H1 (cell line): ENCODE measurements around the gene FLOT1. TPM values are rescaled to one million over a fixed set of nuclear protein-coding genes. Genes with fewer than 3 reads are reported as not detected.

Experiments
- CTCF ChIA-PET: fragments of 300-600 bp; sonication (Branson Sonifier 250); formaldehyde crosslinking; loops from one replicate; lab custom pipeline; 2021; ENCODE audit not compliant: partially characterized antibody; lab: Charles Lee
- POLR2A ChIA-PET: fragments of 300-600 bp; sonication (Branson Sonifier 250); formaldehyde crosslinking; loops from one replicate; lab custom pipeline; 2021; ENCODE audit warnings: inconsistent platforms; ENCODE audit not compliant: partially characterized antibody; lab: Charles Lee
- DNase-seq, 2 experiments: peaks; one replicate each; pipeline versions ENCODE4 v3.0.0 to v3.0.0-alpha.2; 2010 to 2022; ENCODE audit warnings: low spot score in 2 of 2, low read depth in 1 of 2, mixed read lengths in 1 of 2
- FAIRE-seq: peaks from 2 replicates; lab custom pipeline; 2011; peaks lifted over from hg19 to GRCh38; lab: Jason Lieb, UNC
- H2AFZ ChIP-seq: 2 replicates; pipeline ENCODE4 v1.8.1; 2012; ENCODE audit warnings: low read length, inconsistent platforms
- H2AK5ac ChIP-seq: 2 replicates; pipeline ENCODE4 v1.6.1; 2013; ENCODE audit warnings: low read depth, low read length
- H2BK120ac ChIP-seq: replicated peaks from 2 replicates; pipeline ENCODE3; 2013; ENCODE audit warnings: low read depth, low read length, inconsistent platforms
- H2BK12ac ChIP-seq: 2 replicates; pipeline ENCODE4 v1.6.1; 2013; ENCODE audit warnings: low read depth, low read length
- H2BK15ac ChIP-seq: 2 replicates; pipeline ENCODE4 v1.6.1; 2013; ENCODE audit warnings: low read length
- H2BK20ac ChIP-seq: 2 replicates; pipeline ENCODE4 v1.6.1; 2013; ENCODE audit warnings: low read length
- H2BK5ac ChIP-seq: 2 replicates; pipeline ENCODE4 v1.6.1; 2013; ENCODE audit warnings: low read depth, low read length
- H3K14ac ChIP-seq: 2 replicates; pipeline ENCODE4 v1.6.1; 2013; ENCODE audit warnings: inconsistent platforms; ENCODE audit not compliant: insufficient read length
- H3K18ac ChIP-seq: 2 replicates; pipeline ENCODE4 v1.6.1; 2013; ENCODE audit warnings: low read length; ENCODE audit errors: extremely low read depth
- H3K23ac ChIP-seq: 2 replicates; pipeline ENCODE4 v1.6.1; 2013; ENCODE audit warnings: inconsistent platforms; ENCODE audit not compliant: insufficient read length
- H3K23me2 ChIP-seq: 2 replicates; pipeline ENCODE4 v1.6.1; 2013; ENCODE audit warnings: low read depth, low read length
- H3K27ac ChIP-seq: 2 replicates; pipeline ENCODE4 v1.6.1; 2011; ENCODE audit warnings: low read depth, low read length, inconsistent platforms
- H3K27me3 ChIP-seq, 4 experiments: replicated peaks in 1 of 4; 1 replicate in 1 of 4; 2 replicates in 3 of 4; pipeline versions ENCODE4 v1.6.1 to v1.8.1; 2011 to 2013; ENCODE audit warnings: low read length in 3 of 4, mild to moderate bottlenecking in 3 of 4, inconsistent platforms in 2 of 4, mixed read lengths in 2 of 4, moderate library complexity in 1 of 4; ENCODE audit not compliant: control insufficient read depth in 3 of 4, insufficient read depth in 3 of 4; ENCODE audit errors: extremely low read depth in 1 of 4
- H3K36me3 ChIP-seq, 4 experiments: 2 replicates each; pipeline versions ENCODE4 v1.6.1 to v1.8.1; 2011 to 2013; ENCODE audit warnings: mild to moderate bottlenecking in 4 of 4, low read length in 3 of 4, moderate library complexity in 2 of 4, control low read depth in 1 of 4, inconsistent platforms in 1 of 4; ENCODE audit not compliant: insufficient read depth in 4 of 4, control insufficient read depth in 2 of 4
- H3K4ac ChIP-seq: replicated peaks from 2 replicates; pipeline ENCODE3; 2013; ENCODE audit warnings: low read length, low read depth, mixed read lengths, inconsistent platforms; ENCODE audit not compliant: insufficient read length
- H3K4me1 ChIP-seq, 4 experiments: replicated peaks in 1 of 4; 1 replicate in 1 of 4; 2 replicates in 3 of 4; pipeline versions ENCODE4 v1.6.1 to v1.8.1; 2011 to 2013; ENCODE audit warnings: low read length in 3 of 4, inconsistent platforms in 2 of 4, mixed read lengths in 1 of 4; ENCODE audit not compliant: insufficient read depth in 4 of 4, control insufficient read depth in 3 of 4
- H3K4me2 ChIP-seq, 2 experiments: 2 replicates each; pipeline versions ENCODE4 v1.6.1 to v1.8.1; 2011 to 2013; ENCODE audit warnings: low read depth in 2 of 2, low read length in 2 of 2, control low read depth in 1 of 2, inconsistent platforms in 1 of 2, mild to moderate bottlenecking in 1 of 2; ENCODE audit not compliant: insufficient read depth in 1 of 2
- H3K4me3 ChIP-seq, 4 experiments: fragments of 200-600, 300-600 bp in 1 of 4; sonication (generic), shearing (Covaris generic), sonication (Bioruptor Twin) in 1 of 4; 2 replicates each; pipeline versions ENCODE4 v1.5.1 to v1.8.1; 2011 to 2016; ENCODE audit warnings: low read length in 4 of 4, low read depth in 3 of 4, control low read depth in 2 of 4, inconsistent platforms in 2 of 4, mild to moderate bottlenecking in 2 of 4, mixed read lengths in 1 of 4, moderate library complexity in 1 of 4; ENCODE audit not compliant: insufficient read depth in 2 of 4; ENCODE audit errors: extremely low read depth in 1 of 4
- H3K56ac ChIP-seq: replicated peaks from 2 replicates; pipeline ENCODE3; 2013; ENCODE audit warnings: low read depth, mild to moderate bottlenecking, mixed read lengths, low read length, inconsistent platforms; ENCODE audit not compliant: insufficient read length
- H3K79me1 ChIP-seq: 2 replicates; pipeline ENCODE4 v1.6.1; 2013; ENCODE audit warnings: low read depth, low read length, control low read depth
- H3K79me2 ChIP-seq, 2 experiments: 2 replicates each; pipeline versions ENCODE4 v1.6.1 to v1.8.1; 2012 to 2013; ENCODE audit warnings: low read length in 2 of 2, mild to moderate bottlenecking in 2 of 2, inconsistent platforms in 1 of 2; ENCODE audit not compliant: insufficient read depth in 2 of 2, control insufficient read depth in 1 of 2
- H3K9ac ChIP-seq, 4 experiments: replicated peaks in 1 of 4; 1 replicate in 1 of 4; 2 replicates in 3 of 4; pipeline versions ENCODE4 v1.6.1 to v1.8.1; 2011 to 2013; ENCODE audit warnings: low read depth in 3 of 4, low read length in 3 of 4, control low read depth in 2 of 4, mild to moderate bottlenecking in 2 of 4, moderate library complexity in 2 of 4, inconsistent platforms in 1 of 4; ENCODE audit errors: extremely low read depth in 1 of 4
- H3K9me3 ChIP-seq, 2 experiments: 2 replicates each; pipeline versions ENCODE4 v1.6.1 to v1.8.1; 2012 to 2013; ENCODE audit warnings: mild to moderate bottlenecking in 2 of 2, moderate library complexity in 2 of 2, control low read depth in 1 of 2, inconsistent platforms in 1 of 2, low read depth in 1 of 2, low read length in 1 of 2, mixed read lengths in 1 of 2; ENCODE audit not compliant: insufficient read depth in 2 of 2
- H4K20me1 ChIP-seq, 2 experiments: replicated peaks in 1 of 2; 2 replicates each; pipeline versions ENCODE3 to v1.8.1; 2011 to 2013; ENCODE audit warnings: inconsistent platforms in 2 of 2, low read length in 2 of 2, mild to moderate bottlenecking in 1 of 2; ENCODE audit not compliant: insufficient read depth in 2 of 2, control insufficient read depth in 1 of 2
- H4K5ac ChIP-seq: 2 replicates; pipeline ENCODE4 v1.6.1; 2013; ENCODE audit warnings: low read length, low read depth, mixed read lengths, inconsistent platforms; ENCODE audit not compliant: insufficient read length
- H4K8ac ChIP-seq: 2 replicates; pipeline ENCODE4 v1.8.0; 2013; ENCODE audit warnings: mild to moderate bottlenecking, moderate library complexity, low read length, inconsistent platforms; ENCODE audit not compliant: insufficient read depth; ENCODE audit errors: extremely low read depth
- H4K91ac ChIP-seq: replicated peaks from 2 replicates; pipeline ENCODE3; 2013; ENCODE audit warnings: low read length, mixed read lengths, inconsistent platforms; ENCODE audit not compliant: insufficient read length
- EGR1 ChIP-seq: IDR thresholded peaks from 2 replicates; pipeline ENCODE4 v1.6.1; 2011; ENCODE audit warnings: low read depth, low read length, borderline replicate concordance
- HDAC2 ChIP-seq, 2 experiments: fragments of 300-600 bp in 1 of 2; sonication (generic) in 1 of 2; IDR thresholded peaks; 2 replicates each; pipeline ENCODE4 v1.6.1; 2011 to 2012; ENCODE audit warnings: low read depth in 2 of 2, low read length in 2 of 2, mild to moderate bottlenecking in 2 of 2, moderate library complexity in 2 of 2, borderline replicate concordance in 1 of 2, inconsistent platforms in 1 of 2
- JUND ChIP-seq: IDR thresholded peaks from 2 replicates; pipeline ENCODE4 v1.6.1; 2011; ENCODE audit warnings: mild to moderate bottlenecking, improper control_type of control experiment, low read length
- SRF ChIP-seq: IDR thresholded peaks from 2 replicates; pipeline ENCODE4 v1.6.1; 2011; ENCODE audit warnings: mild to moderate bottlenecking, low read depth, low read length, moderate library complexity
- TAF1 ChIP-seq: IDR thresholded peaks from 2 replicates; pipeline ENCODE4 v1.6.1; 2011; ENCODE audit warnings: mild to moderate bottlenecking, low read depth, low read length
- TEAD4 ChIP-seq: IDR thresholded peaks from 2 replicates; pipeline ENCODE4 v1.6.1; 2012; ENCODE audit warnings: low read depth, low read length, inconsistent platforms, mixed read lengths
- WGBS, 2 experiments: shearing (Covaris generic) in 1 of 2; methylation state at CpG; one replicate each; pipeline versions ENCODE4 v1.1.6 to v1.1.7; 2013 to 2015; ENCODE audit warnings: low lambda C conversion rate in 2 of 2, mixed read lengths in 2 of 2, inconsistent platforms in 1 of 2, low coverage in 1 of 2, missing lambda C conversion rate in 1 of 2; ENCODE audit not compliant: insufficient replicate concordance in 2 of 2, insufficient coverage in 1 of 2, insufficient read length in 1 of 2; ENCODE audit errors: extremely low coverage in 1 of 2, missing lambda C conversion rate in 1 of 2; 5-methylcytosine and 5-hydroxymethylcytosine counted together
- polyA plus RNA-seq, 7 experiments: library from polyadenylated mRNA; depleted of rRNA in 3 of 7; stranded (reverse) in 5 of 7; unstranded in 2 of 7; fragments of >200 nt in 5 of 7; fragments of 200-250 nt in 2 of 7; gene quantifications; 1 replicate in 5 of 7; 2 replicates in 1 of 7; 4 replicates in 1 of 7; pipeline versions ENCODE4 v1.2.1 to v1.2.3, GENCODE V29; 2011 to 2013; ENCODE audit warnings: missing spikeins in 2 of 7, mixed read lengths in 2 of 7
- total RNA-seq: library from RNA; stranded (reverse); fragmentation: NEBNext Ultra II Directional; extraction: Animal tissue kit (Norgen Biotek cat#: 25700); gene quantifications from 2 replicates; pipeline ENCODE4 v1.2.1, GENCODE V29; 2021

Gene FLOT1
- total and polyA plus RNA-seq, 2 of the 8 experiments (the other 6 are each of a cell fraction or from before 2014, with no cell fraction given) = 87.5 to 88.1 TPM

- POLR2A ChIA-PET = interaction anchor here (0.5 to 18.7 kb wide), 9 partner anchors 11 to 141 kb away, joined by 3 to 388 read pairs (median 4); partner anchors contain the start of genes MDC1 and TUBB
Measured at GRCh38 chr6:30682143-30683117, 60.1 kb downstream of the FLOT1 start.

More at GRCh38 chr6:30682143-30683117, 60.1 kb downstream of the FLOT1 start:
- Histone ChIP-seq H3K4me1 (peaks cover 7 to 32% (median 21%) of the 10 kb centered on the region in 4 experiments), H3K18ac (peak overlapping the region; percentile 48), H2BK15ac (0 out of 2 replicates have a peak overlapping the region, but pooled peaks have one; percentile 40), H4K20me1 (peaks cover 3 to 9% of the 10 kb centered on the region in 2 experiments), H3K27me3 (no peaks in the 10 kb centered on the region), H3K23me2 (peaks cover 10% of the 10 kb centered on the region), H3K4me2 (peak overlapping the region; percentile 53 to 96), H3K4ac (peak overlapping the region; percentile 33), H3K23ac (no peak overlapping the region), H2AK5ac (peak overlapping the region; percentile 42; the same call in 1 of the 2 replicates), H3K79me1 (peaks cover 4% of the 10 kb centered on the region; the same call in 1 of the 2 replicates), H3K56ac (no peak overlapping the region), H3K4me3 (peak overlapping the region in 2 of 4 experiments; percentile 10 to 44; a peak in 5 of 8 replicates), H3K9ac (peak overlapping the region in 2 of 4 experiments; percentile 4 to 6; a peak in 1 of 7 replicates), H3K27ac (0 out of 2 replicates have a peak overlapping the region, but pooled peaks have one; percentile 42), H2BK20ac (peak overlapping the region; percentile 61; the same call in 1 of the 2 replicates), H2AFZ (no peak overlapping the region), H3K36me3 (no peaks in the 10 kb centered on the region; a peak in 1 of 8 replicates), H2BK120ac (no peak overlapping the region), H4K91ac (peak overlapping the region; percentile 76), H3K14ac (no peak overlapping the region), H4K5ac (no peak overlapping the region)
- 51% methylated on average over 11 of the region's 11 CpGs; no CpG with 5 or more reads in 1 of the 2 experiments for WGBS, 2 experiments
- FAIRE-seq = no peak
- CTCF ChIA-PET = interaction anchor here (0.6 to 11.0 kb wide), 7 partner anchors 9 to 141 kb away, joined by 3 to 147 read pairs (median 6); partner anchors contain the start of genes DHX16, FLOT1, MDC1 and NRM
- TF ChIP-seq TAF1 (peak; percentile 24; the same call in 1 of the 2 replicates), JUND (peak; percentile 79), SRF (peak; percentile 70), TEAD4 (no peak), EGR1 (no peak), HDAC2 (IDR thresholded peaks at IDR 0.05; ENCODE audit: borderline replicate concordance in 1 of 2, low read depth in 2 of 2, low read length in 2 of 2) (no peak)
- TF ChIP-seq, all 59 proteins: peak for 3
- Histone ChIP-seq H2BK5ac (peak overlapping the region; percentile 63; the same call in 1 of the 2 replicates), H4K8ac (no peak overlapping the region), H3K79me2 (peaks cover 0 to 18% of the 10 kb centered on the region in 2 experiments; a peak in 3 of 4 replicates), H2BK12ac (no peak overlapping the region; the same call in 1 of the 2 replicates), H3K9me3 (no peaks in the 10 kb centered on the region)
- DNase-seq = no peak
